Esophagus (tissue), 2 donors: ENCODE results near the gene COPG2. TPM values are rescaled to one million over a fixed set of nuclear protein-coding genes. Genes with fewer than 3 reads are reported as not detected.
"Not testable (repeated sequence)": the region's sequence is repeated elsewhere in the genome, so short reads cannot be mapped to it uniquely, and the experiment has no call there.

Source experiments
- H3K27ac ChIP-seq, 2 donors: one replicate each; pipeline ENCODE4 v1.5.1; 2013; ENCODE audit warnings: low read depth in 2 of 2, mild to moderate bottlenecking in 2 of 2, inconsistent platforms in 1 of 2, low read length in 1 of 2, moderate library complexity in 1 of 2
- H3K27me3 ChIP-seq, 2 donors: one replicate each; pipeline ENCODE4 v1.6.1; 2013; ENCODE audit warnings: low read length in 2 of 2, control low read depth in 1 of 2, mild to moderate bottlenecking in 1 of 2; ENCODE audit not compliant: insufficient read depth in 2 of 2, control insufficient read depth in 1 of 2
- H3K36me3 ChIP-seq, 2 donors: one replicate each; pipeline ENCODE4 v1.6.1; 2013; ENCODE audit warnings: low read length in 1 of 2; ENCODE audit not compliant: control insufficient read depth in 2 of 2, insufficient read depth in 2 of 2
- H3K4me1 ChIP-seq, 2 donors: one replicate each; pipeline ENCODE4 v1.6.1; 2013; ENCODE audit warnings: low read length in 1 of 2; ENCODE audit not compliant: control insufficient read depth in 2 of 2, insufficient read depth in 2 of 2
- H3K4me3 ChIP-seq, 2 donors: one replicate each; pipeline ENCODE4 v1.5.1; 2013; ENCODE audit warnings: low read length in 2 of 2, mild to moderate bottlenecking in 2 of 2, low read depth in 1 of 2, moderate library complexity in 1 of 2
- H3K9me3 ChIP-seq, 2 donors: one replicate each; pipeline ENCODE4 v1.6.1; 2013; ENCODE audit warnings: mild to moderate bottlenecking in 2 of 2, low read depth in 1 of 2, low read length in 1 of 2, moderate library complexity in 1 of 2; ENCODE audit not compliant: control insufficient read depth in 2 of 2, insufficient read depth in 1 of 2
- WGBS, 2 donors: extraction: QIAGEN DNeasy Blood & Tissue Kit; methylation state at CpG; one replicate each; pipeline ENCODE4 v1.1.7; 2013; 5-methylcytosine and 5-hydroxymethylcytosine counted together
- polyA plus RNA-seq, 2 donors: library from polyadenylated mRNA; stranded (reverse); fragments of 200-250 nt; gene quantifications; one replicate each; pipeline ENCODE4 v1.2.3, GENCODE V29; 2013
- donor health status: healthy with polysubstance abuse.
- donor health status: Bipolar disorder and iron deficiency.

Gene COPG2
- polyA plus RNA-seq, 2 donors, result 6.6 to 14.2 TPM

- not testable (repeated sequence) for H3K4me3 ChIP-seq, H3K36me3 ChIP-seq, H3K27ac ChIP-seq, H3K27me3 ChIP-seq, H3K9me3 ChIP-seq, H3K4me1 ChIP-seq
- 89 to 90% methylated on average over 1 of the region's 1 CpG for WGBS, 2 donors
Observed at GRCh38 chr7:130692396-130692795, 23.8 kb upstream of the COPG2 start.

- Histone ChIP-seq H3K27ac (no peak overlapping the region), H3K4me3 (no peak overlapping the region), H3K27me3 (peaks cover 0 to 5% of the 10 kb centered on the region in 2 donors), H3K9me3 (peaks cover 0 to 2% of the 10 kb centered on the region in 2 donors), H3K4me1 (no peaks in the 10 kb centered on the region), H3K36me3 (no peaks in the 10 kb centered on the region)
- WGBS, 2 donors, result 84 to 96% methylated on average over 1 of the region's 1 CpG
Observed at GRCh38 chr7:130689683-130690082, 21.1 kb upstream of the COPG2 start.

DNA sequence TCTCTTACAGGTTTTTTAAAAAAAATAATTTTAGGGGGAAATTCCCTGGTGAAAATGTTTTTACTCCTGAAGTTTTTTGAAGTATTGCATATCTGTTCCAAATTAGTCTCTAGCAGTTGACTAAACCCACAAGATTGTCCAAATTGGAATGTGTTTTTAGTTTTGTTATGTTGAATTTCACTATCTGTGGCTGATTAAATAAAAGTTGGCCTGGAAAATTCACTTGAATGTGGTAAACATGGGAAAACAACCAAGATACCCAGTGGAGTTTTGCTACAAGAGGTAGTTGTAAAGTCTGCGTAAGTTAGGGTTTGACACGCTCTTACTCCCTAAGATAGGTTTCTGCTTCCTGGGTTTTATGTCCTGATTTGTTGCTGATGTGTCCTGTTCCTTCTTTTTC is 14.5 kb upstream of the COPG2 start:
- H3K36me3 ChIP-seq, result no peaks in the 10 kb centered on the region
- H3K4me1 ChIP-seq, result no peaks in the 10 kb centered on the region
- peaks cover 0 to 5% of the 10 kb centered on the region in 2 donors for H3K27me3 ChIP-seq
- H3K27ac ChIP-seq, result no peak overlapping the region
- 96 to 97% methylated on average over 2 of the region's 2 CpGs for WGBS, 2 donors
- no peaks in the 10 kb centered on the region for H3K9me3 ChIP-seq
- H3K4me3 ChIP-seq, result no peak overlapping the region

GRCh38 chr7:130674456-130674855 is 5.9 kb upstream of the COPG2 start:
- H3K36me3 ChIP-seq, result no peaks in the 10 kb centered on the region
- WGBS, 2 donors, result 66 to 73% methylated on average over 2 of the region's 2 CpGs
- no peaks in the 10 kb centered on the region for H3K27me3 ChIP-seq
- no peaks in the 10 kb centered on the region for H3K9me3 ChIP-seq
- H3K4me1 ChIP-seq, result no peaks in the 10 kb centered on the region
- H3K4me3 ChIP-seq, result no peak overlapping the region
- H3K27ac ChIP-seq, result no peak overlapping the region

DNA sequence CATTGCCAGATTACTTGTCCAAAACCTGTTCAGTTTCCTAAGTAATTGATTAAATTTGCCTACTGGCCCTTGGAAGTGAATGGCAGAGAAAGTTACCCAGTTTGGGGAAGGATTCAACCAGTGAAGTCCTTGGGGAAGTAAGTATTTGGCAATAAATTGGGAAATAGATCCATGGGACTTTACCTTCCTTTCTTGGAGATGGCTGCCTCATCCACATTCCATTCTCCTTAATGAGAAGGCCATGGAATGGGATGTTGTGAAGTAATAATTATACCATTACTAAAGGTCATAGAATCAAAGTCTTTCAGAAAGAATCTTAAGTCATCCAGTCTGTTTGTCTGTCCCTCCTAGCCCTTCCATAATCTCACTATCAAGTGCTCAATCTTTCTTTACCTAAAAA is 4.5 kb upstream of the COPG2 start:
- Histone ChIP-seq H3K4me3 (no peak overlapping the region), H3K4me1 (peaks cover 0 to under 1% of the 10 kb centered on the region in 2 donors), H3K36me3 (no peaks in the 10 kb centered on the region), H3K27ac (no peak overlapping the region), H3K27me3 (no peaks in the 10 kb centered on the region), H3K9me3 (no peaks in the 10 kb centered on the region)

GRCh38 chr7:130672146-130672545 is 3.6 kb upstream of the COPG2 start:
- no peak overlapping the region for H3K4me3 ChIP-seq
- no peak overlapping the region for H3K27ac ChIP-seq
- 90% methylated on average over 4 of the region's 4 CpGs for WGBS, 2 donors
- H3K27me3 ChIP-seq, result no peaks in the 10 kb centered on the region
- no peaks in the 10 kb centered on the region for H3K36me3 ChIP-seq
- H3K9me3 ChIP-seq, result no peaks in the 10 kb centered on the region
- peaks cover 0 to 4% of the 10 kb centered on the region in 2 donors for H3K4me1 ChIP-seq

DNA sequence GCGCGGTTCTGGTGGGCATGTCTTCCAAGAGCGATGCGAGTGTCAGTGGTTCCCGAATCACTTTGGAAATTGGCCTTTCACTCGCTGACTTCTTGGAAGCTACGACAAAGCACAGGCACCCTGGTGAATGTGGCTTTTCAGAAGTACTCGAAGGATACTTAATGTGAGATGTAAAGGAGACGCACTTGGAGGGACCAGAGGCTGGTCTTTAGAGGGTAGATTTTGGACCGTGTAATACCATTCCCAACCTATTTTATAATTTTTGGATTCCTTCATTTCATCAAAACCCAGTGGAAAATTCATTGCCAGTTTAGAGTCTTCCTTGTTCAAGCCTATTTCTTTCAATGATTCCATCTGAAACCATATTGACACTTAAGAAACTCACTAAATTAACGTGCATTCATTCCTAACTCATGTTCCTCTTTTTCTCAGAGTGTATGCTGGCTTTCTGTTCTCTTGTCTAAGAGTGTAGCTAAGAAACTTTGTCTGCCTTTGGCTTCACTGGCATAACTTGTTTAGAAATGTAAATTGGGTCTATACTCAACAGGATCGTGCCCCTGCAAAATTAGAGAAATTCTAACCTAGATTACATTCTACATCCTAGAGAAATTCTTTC is 645 bp upstream of the COPG2 start:
- Histone ChIP-seq H3K4me3 (peak overlapping the region; percentile 84 to 85), H3K27ac (peak overlapping the region; percentile 48 to 63), H3K4me1 (peaks cover 0 to 4% of the 10 kb centered on the region in 2 donors), H3K36me3 (no peaks in the 10 kb centered on the region), H3K9me3 (no peaks in the 10 kb centered on the region), H3K27me3 (no peaks in the 10 kb centered on the region)
- 10 to 11% methylated on average over 12 of the region's 12 CpGs for WGBS, 2 donors

DNA sequence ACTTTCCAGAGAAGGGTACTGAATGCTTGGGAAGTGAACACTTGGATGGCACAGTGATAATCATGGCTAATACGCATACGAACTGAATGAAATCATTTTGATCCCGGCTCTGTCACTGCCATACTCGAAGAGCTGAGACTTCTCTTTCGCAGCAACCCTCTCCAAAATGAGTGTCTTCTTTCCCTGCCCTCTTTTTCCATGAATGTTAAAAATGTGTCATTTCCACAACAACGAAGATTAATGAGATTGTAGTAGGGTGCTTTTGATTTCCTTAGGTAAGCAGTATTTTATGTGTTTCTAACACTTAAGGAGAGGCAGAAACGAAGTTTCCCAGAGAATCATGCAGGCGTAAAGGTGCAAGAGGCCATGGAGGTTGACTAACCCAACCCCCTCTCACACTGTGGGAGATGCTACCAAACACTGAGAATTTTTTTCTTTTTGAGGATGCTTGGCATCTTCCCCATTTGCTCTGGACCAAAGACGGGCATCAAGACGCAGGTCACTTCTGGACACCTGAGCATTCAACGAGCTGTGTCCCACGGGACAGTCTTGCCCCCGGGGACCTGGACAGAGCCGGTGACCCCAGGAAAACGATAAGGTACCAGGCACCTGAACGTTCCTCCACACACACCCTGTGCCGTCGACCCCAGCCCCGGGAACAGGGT is 823 bp downstream of the COPG2 start:
- 10 to 12% methylated on average over 19 of the region's 19 CpGs for WGBS, 2 donors
- peak overlapping the region; percentile 78 to 80 for H3K27ac ChIP-seq

GRCh38 chr7:130662426-130662825 is 6.1 kb downstream of the COPG2 start:
- Histone ChIP-seq H3K36me3 (peaks cover 3 to 6% of the 10 kb centered on the region in 2 donors), H3K27ac (no peak overlapping the region), H3K27me3 (no peaks in the 10 kb centered on the region), H3K9me3 (no peaks in the 10 kb centered on the region), H3K4me3 (no peak overlapping the region), H3K4me1 (no peaks in the 10 kb centered on the region)
- 87 to 88% methylated on average over 2 of the region's 2 CpGs for WGBS, 2 donors

More for the DNA sequence above, 823 bp downstream of the COPG2 start:
- H3K4me3 ChIP-seq, result peak overlapping the region; percentile 84 to 85
- H3K4me1 ChIP-seq, result peaks cover 0 to 4% of the 10 kb centered on the region in 2 donors
- H3K9me3 ChIP-seq, result no peaks in the 10 kb centered on the region
- H3K36me3 ChIP-seq, result no peaks in the 10 kb centered on the region
- H3K27me3 ChIP-seq, result no peaks in the 10 kb centered on the region

DNA sequence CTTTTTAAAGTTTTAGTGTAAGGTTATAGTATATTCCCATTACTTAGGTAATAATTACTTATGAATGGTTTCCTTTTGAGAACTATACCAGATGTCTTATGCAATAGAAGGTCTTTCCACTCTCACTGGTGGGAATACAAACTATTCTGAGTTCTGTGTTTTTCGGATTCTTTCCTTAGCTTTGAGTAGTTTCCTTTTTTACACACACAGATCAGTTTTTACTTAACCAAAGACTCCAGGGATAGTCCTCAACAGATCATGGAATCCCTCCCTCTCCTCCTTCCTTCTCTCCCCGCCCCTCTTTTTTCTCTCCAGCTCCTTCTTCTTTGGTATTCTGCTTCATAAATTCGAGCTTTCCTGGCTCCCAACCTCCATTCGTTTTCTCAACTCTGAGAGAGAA is 13.3 kb downstream of the COPG2 start:
- Histone ChIP-seq H3K9me3 (no peaks in the 10 kb centered on the region), H3K4me3 (no peak overlapping the region), H3K27ac (no peak overlapping the region), H3K27me3 (no peaks in the 10 kb centered on the region), H3K36me3 (peaks cover 0 to 2% of the 10 kb centered on the region in 2 donors), H3K4me1 (no peaks in the 10 kb centered on the region)
- WGBS, 2 donors, result 79 to 81% methylated on average over 4 of the region's 4 CpGs
